Endodermal cell (in vitro differentiated cells): Measurements from ENCODE around the gene OR9Q1. TPM values are rescaled to one million over a fixed set of nuclear protein-coding genes. Genes with fewer than 3 reads are reported as not detected.

Source experiments
- DNase-seq: peaks from one replicate; pipeline ENCODE4 v3.0.0-alpha.2; 2017
- H3K27ac ChIP-seq: 2 replicates; pipeline ENCODE4 v1.5.1; 2013; ENCODE audit warnings: mild to moderate bottlenecking, low read depth, low read length, moderate library complexity
- H3K27me3 ChIP-seq: 2 replicates; pipeline ENCODE4 v1.6.1; 2013; ENCODE audit warnings: mild to moderate bottlenecking, low read length, moderate library complexity; ENCODE audit not compliant: insufficient read depth, control insufficient read depth, poor library complexity, severe bottlenecking
- H3K36me3 ChIP-seq: 2 replicates; pipeline ENCODE4 v1.7.0; 2013; ENCODE audit warnings: mild to moderate bottlenecking, low read length, moderate library complexity; ENCODE audit not compliant: control insufficient read depth, insufficient read depth
- H3K4me1 ChIP-seq: one replicate; pipeline ENCODE4 v1.7.0; 2013; ENCODE audit warnings: low read length; ENCODE audit not compliant: control insufficient read depth, insufficient read depth
- H3K4me3 ChIP-seq: 2 replicates; pipeline ENCODE4 v1.5.1; 2013; ENCODE audit warnings: mild to moderate bottlenecking, low read length, moderate library complexity
- H3K9ac ChIP-seq: 2 replicates; pipeline ENCODE4 v1.6.1; 2013; ENCODE audit warnings: mild to moderate bottlenecking, low read length, moderate library complexity; ENCODE audit not compliant: poor library complexity, severe bottlenecking; ENCODE audit errors: extremely low read depth
- H3K9me3 ChIP-seq: 2 replicates; pipeline ENCODE4 v1.6.1; 2013; ENCODE audit warnings: mild to moderate bottlenecking, low read length, moderate library complexity; ENCODE audit not compliant: control insufficient read depth
- H3K27ac Mint-ChIP-seq: 2 replicates; pipeline ENCODE4 v1.8.0; 2020; ENCODE audit warnings: mixed read lengths
- H3K27me3 Mint-ChIP-seq: 2 replicates; pipeline ENCODE4 v1.8.0; 2021; ENCODE audit warnings: mild to moderate bottlenecking, mixed read lengths; ENCODE audit not compliant: insufficient read depth
- H3K36me3 Mint-ChIP-seq: 2 replicates; pipeline ENCODE4 v1.8.0; 2020; ENCODE audit warnings: low read depth, mixed read lengths
- H3K4me1 Mint-ChIP-seq: 2 replicates; pipeline ENCODE4 v1.8.0; 2020; ENCODE audit warnings: mixed read lengths
- H3K4me3 Mint-ChIP-seq: 2 replicates; pipeline ENCODE4 v1.8.0; 2020; ENCODE audit warnings: mild to moderate bottlenecking, moderate library complexity, mixed read lengths
- H3K9me3 Mint-ChIP-seq: 2 replicates; pipeline ENCODE4 v1.8.0; 2020; ENCODE audit warnings: mild to moderate bottlenecking, mixed read lengths
- WGBS, 2 experiments: methylation state at CpG; one replicate each; pipeline versions ENCODE4 v1.1.5 to v1.1.7; 2013; ENCODE audit warnings: missing lambda C conversion rate in 2 of 2, mixed read lengths in 1 of 2; ENCODE audit not compliant: insufficient coverage in 1 of 2, insufficient read length in 1 of 2; 5-methylcytosine and 5-hydroxymethylcytosine counted together
- total RNA-seq, 2 donors: library from RNA; stranded (reverse); fragmentation: NEBNext Ultra II Directional in 1 of 2; extraction: Animal tissue kit (Norgen Biotek cat#: 25700) in 1 of 2; gene quantifications; 2 replicates in 1 of 2; 3 replicates in 1 of 2; pipeline ENCODE4 v1.2.1, GENCODE V29; 2021
- TF ChIP-seq, protein P1 (sequence below): fragments of 200-600 bp; sonication (generic); conservative IDR thresholded peaks from 2 replicates; pipeline ENCODE4 v1.5.0; 2021; ENCODE audit warnings: antibody characterized with exemption, mild to moderate bottlenecking

OR9Q1 gene
- total RNA-seq, 2 donors from 2014 or later = not detected

DNA sequence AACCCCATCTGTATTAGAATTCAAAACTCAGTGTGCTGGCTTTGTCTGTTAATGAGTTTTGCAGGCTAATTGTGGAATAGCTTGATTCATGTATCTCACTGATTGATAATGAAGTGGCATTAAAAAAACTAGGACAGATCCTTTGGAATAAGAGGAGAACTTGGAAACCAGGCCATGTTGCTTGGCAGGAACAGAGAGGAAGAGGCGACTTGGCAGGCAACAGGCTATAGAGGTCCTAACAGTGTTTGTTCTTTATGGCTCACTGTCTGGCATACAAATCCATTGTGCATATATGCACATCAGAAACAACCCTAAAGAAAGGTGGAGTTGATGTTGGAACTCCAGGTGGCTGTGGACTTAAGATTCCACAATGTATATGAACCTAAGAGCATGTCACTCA is 119.1 kb downstream of the OR9Q1 start:
- no peak overlapping the region for H3K9ac ChIP-seq
- Mint-ChIP-seq H3K27ac (no peak overlapping the region), H3K4me3 (no peak overlapping the region), H3K27me3 (no peaks in the 10 kb centered on the region), H3K9me3 (no peaks in the 10 kb centered on the region), H3K4me1 (peaks cover 4% of the 10 kb centered on the region), H3K36me3 (no peaks in the 10 kb centered on the region)
- no peak overlapping the region for H3K27ac ChIP-seq
- no peak for DNase-seq
- TF ChIP-seq, protein P1, sequence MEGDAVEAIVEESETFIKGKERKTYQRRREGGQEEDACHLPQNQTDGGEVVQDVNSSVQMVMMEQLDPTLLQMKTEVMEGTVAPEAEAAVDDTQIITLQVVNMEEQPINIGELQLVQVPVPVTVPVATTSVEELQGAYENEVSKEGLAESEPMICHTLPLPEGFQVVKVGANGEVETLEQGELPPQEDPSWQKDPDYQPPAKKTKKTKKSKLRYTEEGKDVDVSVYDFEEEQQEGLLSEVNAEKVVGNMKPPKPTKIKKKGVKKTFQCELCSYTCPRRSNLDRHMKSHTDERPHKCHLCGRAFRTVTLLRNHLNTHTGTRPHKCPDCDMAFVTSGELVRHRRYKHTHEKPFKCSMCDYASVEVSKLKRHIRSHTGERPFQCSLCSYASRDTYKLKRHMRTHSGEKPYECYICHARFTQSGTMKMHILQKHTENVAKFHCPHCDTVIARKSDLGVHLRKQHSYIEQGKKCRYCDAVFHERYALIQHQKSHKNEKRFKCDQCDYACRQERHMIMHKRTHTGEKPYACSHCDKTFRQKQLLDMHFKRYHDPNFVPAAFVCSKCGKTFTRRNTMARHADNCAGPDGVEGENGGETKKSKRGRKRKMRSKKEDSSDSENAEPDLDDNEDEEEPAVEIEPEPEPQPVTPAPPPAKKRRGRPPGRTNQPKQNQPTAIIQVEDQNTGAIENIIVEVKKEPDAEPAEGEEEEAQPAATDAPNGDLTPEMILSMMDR = no peak
- no peak overlapping the region for H3K4me3 ChIP-seq
- peaks cover 5% of the 10 kb centered on the region for H3K4me1 ChIP-seq
- no peaks in the 10 kb centered on the region for H3K27me3 ChIP-seq
- 95% methylated on average over 1 of the region's 1 CpG; no CpG with 5 or more reads in 1 of the 2 experiments for WGBS, 2 experiments
- no peaks in the 10 kb centered on the region for H3K9me3 ChIP-seq
- H3K36me3 ChIP-seq = no peaks in the 10 kb centered on the region

DNA sequence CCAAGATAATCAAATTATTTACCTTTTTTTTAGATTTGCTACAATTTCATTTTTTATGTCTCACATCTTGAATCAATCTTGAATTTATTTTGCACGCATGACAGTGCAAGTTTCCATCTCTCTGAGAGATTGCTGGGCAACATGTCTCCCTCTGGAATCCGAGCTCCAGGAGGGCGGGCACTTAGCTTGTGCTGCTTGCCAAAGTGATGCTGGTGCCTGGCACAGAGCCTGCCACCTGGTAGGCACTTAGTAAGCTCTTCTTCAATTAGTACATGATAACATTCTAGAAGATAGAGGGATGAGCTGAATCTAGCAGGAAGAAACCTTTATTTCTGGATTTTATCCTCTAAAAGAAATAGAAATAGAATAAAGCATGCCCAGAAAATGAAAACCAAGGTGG is 129.1 kb downstream of the OR9Q1 start:
- no peak overlapping the region for H3K27ac Mint-ChIP-seq
- WGBS, 2 experiments = 83 to 100% methylated on average over 2 to 3 of the region's 3 CpGs
- Histone ChIP-seq H3K27ac (no peak overlapping the region), H3K27me3 (no peaks in the 10 kb centered on the region), H3K4me3 (no peak overlapping the region), H3K4me1 (no peaks in the 10 kb centered on the region), H3K9ac (no peak overlapping the region), H3K9me3 (no peaks in the 10 kb centered on the region), H3K36me3 (no peaks in the 10 kb centered on the region)
- no peak for DNase-seq
- no peaks in the 10 kb centered on the region for H3K4me1 Mint-ChIP-seq
- H3K36me3 Mint-ChIP-seq = no peaks in the 10 kb centered on the region
- H3K4me3 Mint-ChIP-seq = no peak overlapping the region
- no peaks in the 10 kb centered on the region for H3K27me3 Mint-ChIP-seq
- TF ChIP-seq, protein P1 = no peak
- no peaks in the 10 kb centered on the region for H3K9me3 Mint-ChIP-seq

DNA sequence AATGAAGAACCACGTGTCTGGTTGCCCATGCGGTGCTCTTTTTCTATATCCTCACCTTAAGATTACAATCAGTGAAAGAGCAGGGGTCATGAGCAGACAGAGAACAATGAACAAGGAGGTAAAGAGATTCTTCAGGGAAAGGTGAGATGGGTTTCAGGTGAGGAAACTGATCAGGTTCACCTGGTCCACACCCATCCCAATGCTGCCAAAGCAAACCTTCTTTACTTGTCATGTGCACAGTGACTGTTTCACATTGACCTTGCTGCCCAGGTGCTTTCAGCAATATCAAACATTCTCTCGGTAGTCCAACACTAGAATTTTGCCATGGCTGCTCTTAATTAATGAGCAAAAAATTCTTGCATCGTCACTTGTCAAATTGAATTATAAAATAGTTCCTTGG is 140.7 kb downstream of the OR9Q1 start:
- no peaks in the 10 kb centered on the region for H3K4me1 Mint-ChIP-seq
- DNase-seq = no peak
- Histone ChIP-seq H3K4me1 (no peaks in the 10 kb centered on the region), H3K9ac (no peak overlapping the region), H3K9me3 (no peaks in the 10 kb centered on the region), H3K4me3 (no peak overlapping the region), H3K27ac (no peak overlapping the region), H3K27me3 (no peaks in the 10 kb centered on the region), H3K36me3 (no peaks in the 10 kb centered on the region)
- TF ChIP-seq, protein P1 = no peak
- H3K27me3 Mint-ChIP-seq = no peaks in the 10 kb centered on the region
- WGBS, 2 experiments = 78 to 97% methylated on average over 2 to 3 of the region's 4 CpGs
- H3K27ac Mint-ChIP-seq = no peak overlapping the region
- H3K36me3 Mint-ChIP-seq = no peaks in the 10 kb centered on the region
- H3K4me3 Mint-ChIP-seq = no peak overlapping the region
- peaks cover 2% of the 10 kb centered on the region for H3K9me3 Mint-ChIP-seq
